ENCODE data around the gene EHMT1. TPM values are rescaled to one million over a fixed set of nuclear protein-coding genes. Genes with fewer than 3 reads are reported as not detected.

Gene EHMT1
- total RNA-seq, 4 donors from 2014 or later: 57.6 to 103 (median 76.8) TPM

- TF ChIP-seq CTCF (IDR thresholded peaks at IDR 0.05): no peak
- ATAC-seq (ENCODE audit: low FRiP score) (no peak), DNase-seq (ENCODE audit: low spot score) (no peak)
These were observed 22.1 kb downstream of the EHMT1 start for GRCh38 chr9:137640862-137641261.

GRCh38 chr9:137642118-137642601 is 23.4 kb downstream of the EHMT1 start:
- TF ChIP-seq CTCF (IDR thresholded peaks at IDR 0.05): no peak
- no peak for ATAC-seq (ENCODE audit: low FRiP score)
- DNase-seq (ENCODE audit: low spot score): no peak

GRCh38 chr9:137642892-137643291 is 24.1 kb downstream of the EHMT1 start:
- no peak for TF ChIP-seq CTCF (IDR thresholded peaks at IDR 0.05)
- no peak for ATAC-seq (ENCODE audit: low FRiP score)
- no peak for DNase-seq (ENCODE audit: low spot score)

- no peak for TF ChIP-seq CTCF (IDR thresholded peaks at IDR 0.05)
- ATAC-seq (ENCODE audit: low FRiP score): no peak
- DNase-seq (ENCODE audit: low spot score): no peak
These were observed 25.1 kb downstream of the EHMT1 start for GRCh38 chr9:137643921-137644320.

GRCh38 chr9:137645211-137645610 is 26.4 kb downstream of the EHMT1 start:
- no peak for TF ChIP-seq CTCF (IDR thresholded peaks at IDR 0.05)
- DNase-seq (ENCODE audit: low spot score): no peak
- ATAC-seq (ENCODE audit: low FRiP score): no peak

- TF ChIP-seq CTCF (IDR thresholded peaks at IDR 0.05): no peak
- DNase-seq (ENCODE audit: low spot score) (no peak), ATAC-seq (ENCODE audit: low FRiP score) (no peak)
These were observed 27.5 kb downstream of the EHMT1 start for GRCh38 chr9:137646341-137646740.

GRCh38 chr9:137647096-137647714 is 28.4 kb downstream of the EHMT1 start:
- no peak for ATAC-seq (ENCODE audit: low FRiP score)
- TF ChIP-seq CTCF (IDR thresholded peaks at IDR 0.05): no peak
- DNase-seq (ENCODE audit: low spot score): no peak
